Mesendoderm (in vitro differentiated cells): ENCODE results near the gene NRXN3.

Source experiments
- DNase-seq: peaks from one replicate; pipeline ENCODE4 v3.0.0; 2013
- H2AK5ac ChIP-seq: 2 replicates; pipeline ENCODE4 v1.6.1; 2013; ENCODE audit warnings: low read length, inconsistent platforms
- H2BK120ac ChIP-seq: 2 replicates; pipeline ENCODE4 v1.6.1; 2013; ENCODE audit warnings: low read depth, mild to moderate bottlenecking, low read length, moderate library complexity, mixed read lengths
- H2BK15ac ChIP-seq: replicated peaks from 2 replicates; pipeline ENCODE4 v1.6.1; 2013; ENCODE audit warnings: low read depth, mild to moderate bottlenecking, moderate library complexity
- H2BK5ac ChIP-seq: 2 replicates; pipeline ENCODE4 v1.6.1; 2013; ENCODE audit warnings: low read length, inconsistent platforms
- H3K18ac ChIP-seq: 2 replicates; pipeline ENCODE4 v1.6.1; 2013; ENCODE audit warnings: mild to moderate bottlenecking, low read length, mixed read lengths
- H3K23ac ChIP-seq: one replicate; pipeline ENCODE4 v1.6.1; 2013; ENCODE audit warnings: low read length
- H3K27ac ChIP-seq: 2 replicates; pipeline ENCODE4 v1.5.1; 2013; ENCODE audit warnings: low read depth, mild to moderate bottlenecking, inconsistent platforms, low read length, moderate library complexity
- H3K27me3 ChIP-seq: 2 replicates; pipeline ENCODE4 v1.6.1; 2013; ENCODE audit warnings: low read length, control low read depth, mild to moderate bottlenecking, inconsistent platforms; ENCODE audit not compliant: insufficient read depth, poor library complexity
- H3K36me3 ChIP-seq: 2 replicates; pipeline ENCODE4 v1.6.1; 2013; ENCODE audit warnings: low read length, inconsistent platforms; ENCODE audit not compliant: control insufficient read depth, insufficient read depth
- H3K4ac ChIP-seq: one replicate; pipeline ENCODE4 v1.6.1; 2013; ENCODE audit warnings: low read depth, mild to moderate bottlenecking, low read length, moderate library complexity
- H3K4me1 ChIP-seq: 2 replicates; pipeline ENCODE4 v1.6.1; 2013; ENCODE audit warnings: low read depth, low read length, inconsistent platforms; ENCODE audit not compliant: control insufficient read depth
- H3K4me2 ChIP-seq: 2 replicates; pipeline ENCODE4 v1.6.1; 2013; ENCODE audit warnings: low read length
- H3K4me3 ChIP-seq: 2 replicates; pipeline ENCODE4 v1.5.1; 2013; ENCODE audit warnings: mild to moderate bottlenecking, low read length
- H3K56ac ChIP-seq: one replicate; pipeline ENCODE4 v1.6.1; 2013; ENCODE audit warnings: low read length
- H3K79me1 ChIP-seq: 2 replicates; pipeline ENCODE4 v1.6.1; 2013; ENCODE audit warnings: low read length, inconsistent platforms
- H3K79me2 ChIP-seq: 2 replicates; pipeline ENCODE4 v1.6.1; 2013; ENCODE audit warnings: mild to moderate bottlenecking, low read length; ENCODE audit not compliant: control insufficient read depth, insufficient read depth
- H3K9ac ChIP-seq: 2 replicates; pipeline ENCODE4 v1.6.1; 2013; ENCODE audit warnings: low read length, inconsistent platforms
- H4K5ac ChIP-seq: one replicate; pipeline ENCODE4 v1.6.1; 2013; ENCODE audit warnings: low read length
- H4K8ac ChIP-seq: one replicate; pipeline ENCODE4 v1.6.1; 2013; ENCODE audit warnings: low read depth, mild to moderate bottlenecking, control low read depth, low read length, moderate library complexity
- WGBS: extraction: QIAGEN DNeasy Blood & Tissue Kit; methylation state at CpG from one replicate; pipeline ENCODE4 v1.1.7; 2013; ENCODE audit warnings: low lambda C conversion rate, missing lambda C conversion rate; ENCODE audit not compliant: insufficient coverage; ENCODE audit errors: extremely low coverage; 5-methylcytosine and 5-hydroxymethylcytosine counted together

The NRXN3 gene

GRCh38 chr14:79448960-79449359 lies 1278.8 kb downstream of the NRXN3 start:
- no peak overlapping the region for H2BK15ac ChIP-seq
- no peaks in the 10 kb centered on the region for H3K36me3 ChIP-seq
- no peaks in the 10 kb centered on the region for H3K79me2 ChIP-seq
- H3K23ac ChIP-seq, result no peak overlapping the region
- no peak overlapping the region for H2BK5ac ChIP-seq
- H3K27me3 ChIP-seq, result no peaks in the 10 kb centered on the region
- no CpG with 5 or more reads among the region's 6 CpGs for WGBS
- no peak overlapping the region for H4K5ac ChIP-seq
- H4K8ac ChIP-seq, result no peak overlapping the region
- H3K4me2 ChIP-seq, result no peak overlapping the region
- H3K9ac ChIP-seq, result no peak overlapping the region
- no peaks in the 10 kb centered on the region for H3K4me1 ChIP-seq
- H3K27ac ChIP-seq, result no peak overlapping the region
- H3K4me3 ChIP-seq, result no peak overlapping the region
- no peak for DNase-seq
- H3K18ac ChIP-seq, result no peak overlapping the region
- no peaks in the 10 kb centered on the region for H3K79me1 ChIP-seq
- no peak overlapping the region for H2BK120ac ChIP-seq
- no peak overlapping the region for H2AK5ac ChIP-seq
- no peak overlapping the region for H3K56ac ChIP-seq
- no peak overlapping the region for H3K4ac ChIP-seq

GRCh38 chr14:79451601-79452000 lies 1281.4 kb downstream of the NRXN3 start:
- DNase-seq, result no peak
- Histone ChIP-seq H3K27me3 (no peaks in the 10 kb centered on the region), H3K4me3 (no peak overlapping the region), H3K18ac (no peak overlapping the region), H4K8ac (no peak overlapping the region), H2BK15ac (no peak overlapping the region), H2BK120ac (no peak overlapping the region), H3K36me3 (no peaks in the 10 kb centered on the region), H3K79me1 (no peaks in the 10 kb centered on the region), H3K23ac (no peak overlapping the region), H3K9ac (no peak overlapping the region), H3K56ac (no peak overlapping the region), H3K4me1 (no peaks in the 10 kb centered on the region), H3K79me2 (no peaks in the 10 kb centered on the region), H4K5ac (no peak overlapping the region), H2BK5ac (no peak overlapping the region), H2AK5ac (no peak overlapping the region), H3K4ac (no peak overlapping the region), H3K4me2 (no peak overlapping the region), H3K27ac (no peak overlapping the region)
- WGBS, result no CpG with 5 or more reads among the region's 3 CpGs

GRCh38 chr14:79453276-79453675 lies 1283.1 kb downstream of the NRXN3 start:
- H4K8ac ChIP-seq, result no peak overlapping the region
- no peak overlapping the region for H3K4ac ChIP-seq
- H3K27me3 ChIP-seq, result no peaks in the 10 kb centered on the region
- H3K4me2 ChIP-seq, result no peak overlapping the region
- no peak overlapping the region for H3K56ac ChIP-seq
- no peak overlapping the region for H2BK5ac ChIP-seq
- DNase-seq, result no peak
- H2BK120ac ChIP-seq, result no peak overlapping the region
- H3K4me3 ChIP-seq, result no peak overlapping the region
- H3K36me3 ChIP-seq, result no peaks in the 10 kb centered on the region
- H3K4me1 ChIP-seq, result no peaks in the 10 kb centered on the region
- no peak overlapping the region for H3K18ac ChIP-seq
- H3K23ac ChIP-seq, result no peak overlapping the region
- no peaks in the 10 kb centered on the region for H3K79me1 ChIP-seq
- H2BK15ac ChIP-seq, result no peak overlapping the region
- no peak overlapping the region for H4K5ac ChIP-seq
- H3K79me2 ChIP-seq, result no peaks in the 10 kb centered on the region
- H3K27ac ChIP-seq, result no peak overlapping the region
- no CpG with 5 or more reads among the region's 4 CpGs for WGBS
- no peak overlapping the region for H2AK5ac ChIP-seq
- no peak overlapping the region for H3K9ac ChIP-seq

- Histone ChIP-seq H3K27me3 (no peaks in the 10 kb centered on the region), H3K4me2 (no peak overlapping the region), H3K4me3 (no peak overlapping the region), H2AK5ac (no peak overlapping the region), H2BK5ac (no peak overlapping the region), H3K27ac (no peak overlapping the region), H3K23ac (no peak overlapping the region), H3K18ac (no peak overlapping the region), H4K8ac (no peak overlapping the region), H3K36me3 (no peaks in the 10 kb centered on the region), H3K79me2 (no peaks in the 10 kb centered on the region), H3K79me1 (no peaks in the 10 kb centered on the region), H2BK120ac (no peak overlapping the region), H3K9ac (no peak overlapping the region), H2BK15ac (no peak overlapping the region), H3K56ac (no peak overlapping the region), H3K4me1 (no peaks in the 10 kb centered on the region), H4K5ac (no peak overlapping the region), H3K4ac (no peak overlapping the region)
- DNase-seq, result peak; percentile 15
Observed at GRCh38 chr14:79464468-79464867, 1294.3 kb downstream of the NRXN3 start.

- Histone ChIP-seq H3K27me3 (no peaks in the 10 kb centered on the region), H2BK120ac (no peak overlapping the region), H2BK5ac (no peak overlapping the region), H2AK5ac (no peak overlapping the region), H3K23ac (no peak overlapping the region), H4K5ac (no peak overlapping the region), H3K4me2 (no peak overlapping the region), H3K4ac (no peak overlapping the region), H3K56ac (no peak overlapping the region), H3K18ac (no peak overlapping the region), H2BK15ac (no peak overlapping the region), H3K27ac (no peak overlapping the region), H3K79me2 (no peaks in the 10 kb centered on the region), H3K9ac (no peak overlapping the region), H3K79me1 (no peaks in the 10 kb centered on the region), H3K4me1 (no peaks in the 10 kb centered on the region), H3K36me3 (no peaks in the 10 kb centered on the region), H4K8ac (no peak overlapping the region), H3K4me3 (no peak overlapping the region)
- DNase-seq, result no peak
- no CpG with 5 or more reads among the region's 3 CpGs for WGBS
Observed at GRCh38 chr14:79465651-79466050, 1295.5 kb downstream of the NRXN3 start.

GRCh38 chr14:79466938-79467527 lies 1296.9 kb downstream of the NRXN3 start:
- H3K79me1 ChIP-seq, result no peaks in the 10 kb centered on the region
- H3K18ac ChIP-seq, result no peak overlapping the region
- no CpG with 5 or more reads among the region's 13 CpGs for WGBS
- H3K4me3 ChIP-seq, result no peak overlapping the region
- no peak overlapping the region for H2AK5ac ChIP-seq
- no peak overlapping the region for H3K56ac ChIP-seq
- no peak overlapping the region for H3K4me2 ChIP-seq
- DNase-seq, result no peak
- H3K27ac ChIP-seq, result no peak overlapping the region
- H3K4me1 ChIP-seq, result no peaks in the 10 kb centered on the region
- no peak overlapping the region for H2BK5ac ChIP-seq
- H3K23ac ChIP-seq, result no peak overlapping the region
- H2BK120ac ChIP-seq, result no peak overlapping the region
- H4K8ac ChIP-seq, result no peak overlapping the region
- no peak overlapping the region for H3K9ac ChIP-seq
- H3K79me2 ChIP-seq, result no peaks in the 10 kb centered on the region
- no peaks in the 10 kb centered on the region for H3K36me3 ChIP-seq
- H3K27me3 ChIP-seq, result no peaks in the 10 kb centered on the region
- no peak overlapping the region for H2BK15ac ChIP-seq
- no peak overlapping the region for H4K5ac ChIP-seq
- H3K4ac ChIP-seq, result no peak overlapping the region
